Ishikawa (cell line): ENCODE measurements around the gene SLC2A10.

Experiments
- CEBPB ChIP-seq: IDR thresholded peaks from 2 replicates; pipeline ENCODE4 v1.6.1; 2012
- CREB1 ChIP-seq: IDR thresholded peaks from 2 replicates; pipeline ENCODE4 v1.6.1; 2012; ENCODE audit warnings: low read depth
- EGR1 ChIP-seq: IDR thresholded peaks from 2 replicates; pipeline ENCODE4 v1.6.1; 2012
- EP300 ChIP-seq: IDR thresholded peaks from 2 replicates; pipeline ENCODE4 v1.6.1; 2012; ENCODE audit warnings: borderline replicate concordance
- FOXM1 ChIP-seq: IDR thresholded peaks from 2 replicates; pipeline ENCODE4 v1.6.1; 2012; ENCODE audit warnings: low read depth, borderline replicate concordance
- NFIC ChIP-seq: IDR thresholded peaks from 2 replicates; pipeline ENCODE4 v1.6.1; 2012
- RAD21 ChIP-seq: IDR thresholded peaks from 2 replicates; pipeline ENCODE4 v1.6.1; 2012; ENCODE audit warnings: low read depth
- TAF1 ChIP-seq: IDR thresholded peaks from 2 replicates; pipeline ENCODE4 v1.6.1; 2012; ENCODE audit warnings: low read depth, mild to moderate bottlenecking
- TCF12 ChIP-seq: IDR thresholded peaks from 2 replicates; pipeline ENCODE4 v1.6.1; 2012; ENCODE audit warnings: low read depth
- TEAD4 ChIP-seq: IDR thresholded peaks from 2 replicates; pipeline ENCODE4 v1.6.1; 2012
- YY1 ChIP-seq: IDR thresholded peaks from 2 replicates; pipeline ENCODE4 v1.6.1; 2012; ENCODE audit warnings: low read depth
- ZBTB7A ChIP-seq: IDR thresholded peaks from 2 replicates; pipeline ENCODE4 v1.6.1; 2012; ENCODE audit warnings: low read depth
- TF ChIP-seq, protein P1 (sequence below): IDR thresholded peaks from 2 replicates; pipeline ENCODE4 v1.6.1; 2012
- TF ChIP-seq, protein P2 (sequence below): IDR thresholded peaks from 2 replicates; pipeline ENCODE4 v1.6.1; 2012; ENCODE audit warnings: low read depth, mild to moderate bottlenecking
- TF ChIP-seq, protein P3 (sequence below): IDR thresholded peaks from 2 replicates; pipeline ENCODE4 v1.6.1; 2012

SLC2A10 gene

DNA sequence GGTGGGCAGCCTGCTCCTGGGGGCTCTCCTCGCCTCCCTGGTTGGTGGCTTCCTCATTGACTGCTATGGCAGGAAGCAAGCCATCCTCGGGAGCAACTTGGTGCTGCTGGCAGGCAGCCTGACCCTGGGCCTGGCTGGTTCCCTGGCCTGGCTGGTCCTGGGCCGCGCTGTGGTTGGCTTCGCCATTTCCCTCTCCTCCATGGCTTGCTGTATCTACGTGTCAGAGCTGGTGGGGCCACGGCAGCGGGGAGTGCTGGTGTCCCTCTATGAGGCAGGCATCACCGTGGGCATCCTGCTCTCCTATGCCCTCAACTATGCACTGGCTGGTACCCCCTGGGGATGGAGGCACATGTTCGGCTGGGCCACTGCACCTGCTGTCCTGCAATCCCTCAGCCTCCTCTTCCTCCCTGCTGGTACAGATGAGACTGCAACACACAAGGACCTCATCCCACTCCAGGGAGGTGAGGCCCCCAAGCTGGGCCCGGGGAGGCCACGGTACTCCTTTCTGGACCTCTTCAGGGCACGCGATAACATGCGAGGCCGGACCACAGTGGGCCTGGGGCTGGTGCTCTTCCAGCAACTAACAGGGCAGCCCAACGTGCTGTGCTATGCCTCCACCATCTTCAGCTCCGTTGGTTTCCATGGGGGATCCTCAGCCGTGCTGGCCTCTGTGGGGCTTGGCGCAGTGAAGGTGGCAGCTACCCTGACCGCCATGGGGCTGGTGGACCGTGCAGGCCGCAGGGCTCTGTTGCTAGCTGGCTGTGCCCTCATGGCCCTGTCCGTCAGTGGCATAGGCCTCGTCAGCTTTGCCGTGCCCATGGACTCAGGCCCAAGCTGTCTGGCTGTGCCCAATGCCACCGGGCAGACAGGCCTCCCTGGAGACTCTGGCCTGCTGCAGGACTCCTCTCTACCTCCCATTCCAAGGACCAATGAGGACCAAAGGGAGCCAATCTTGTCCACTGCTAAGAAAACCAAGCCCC, 16.0 kb downstream of the SLC2A10 start:
- no peak for TF ChIP-seq CREB1
- TF ChIP-seq, protein P1, sequence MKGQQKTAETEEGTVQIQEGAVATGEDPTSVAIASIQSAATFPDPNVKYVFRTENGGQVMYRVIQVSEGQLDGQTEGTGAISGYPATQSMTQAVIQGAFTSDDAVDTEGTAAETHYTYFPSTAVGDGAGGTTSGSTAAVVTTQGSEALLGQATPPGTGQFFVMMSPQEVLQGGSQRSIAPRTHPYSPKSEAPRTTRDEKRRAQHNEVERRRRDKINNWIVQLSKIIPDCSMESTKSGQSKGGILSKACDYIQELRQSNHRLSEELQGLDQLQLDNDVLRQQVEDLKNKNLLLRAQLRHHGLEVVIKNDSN = no peak
- TF ChIP-seq, protein P2, sequence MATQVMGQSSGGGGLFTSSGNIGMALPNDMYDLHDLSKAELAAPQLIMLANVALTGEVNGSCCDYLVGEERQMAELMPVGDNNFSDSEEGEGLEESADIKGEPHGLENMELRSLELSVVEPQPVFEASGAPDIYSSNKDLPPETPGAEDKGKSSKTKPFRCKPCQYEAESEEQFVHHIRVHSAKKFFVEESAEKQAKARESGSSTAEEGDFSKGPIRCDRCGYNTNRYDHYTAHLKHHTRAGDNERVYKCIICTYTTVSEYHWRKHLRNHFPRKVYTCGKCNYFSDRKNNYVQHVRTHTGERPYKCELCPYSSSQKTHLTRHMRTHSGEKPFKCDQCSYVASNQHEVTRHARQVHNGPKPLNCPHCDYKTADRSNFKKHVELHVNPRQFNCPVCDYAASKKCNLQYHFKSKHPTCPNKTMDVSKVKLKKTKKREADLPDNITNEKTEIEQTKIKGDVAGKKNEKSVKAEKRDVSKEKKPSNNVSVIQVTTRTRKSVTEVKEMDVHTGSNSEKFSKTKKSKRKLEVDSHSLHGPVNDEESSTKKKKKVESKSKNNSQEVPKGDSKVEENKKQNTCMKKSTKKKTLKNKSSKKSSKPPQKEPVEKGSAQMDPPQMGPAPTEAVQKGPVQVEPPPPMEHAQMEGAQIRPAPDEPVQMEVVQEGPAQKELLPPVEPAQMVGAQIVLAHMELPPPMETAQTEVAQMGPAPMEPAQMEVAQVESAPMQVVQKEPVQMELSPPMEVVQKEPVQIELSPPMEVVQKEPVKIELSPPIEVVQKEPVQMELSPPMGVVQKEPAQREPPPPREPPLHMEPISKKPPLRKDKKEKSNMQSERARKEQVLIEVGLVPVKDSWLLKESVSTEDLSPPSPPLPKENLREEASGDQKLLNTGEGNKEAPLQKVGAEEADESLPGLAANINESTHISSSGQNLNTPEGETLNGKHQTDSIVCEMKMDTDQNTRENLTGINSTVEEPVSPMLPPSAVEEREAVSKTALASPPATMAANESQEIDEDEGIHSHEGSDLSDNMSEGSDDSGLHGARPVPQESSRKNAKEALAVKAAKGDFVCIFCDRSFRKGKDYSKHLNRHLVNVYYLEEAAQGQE = no peak
- TF ChIP-seq TAF1 = no peak
- no peak for TF ChIP-seq RAD21

DNA sequence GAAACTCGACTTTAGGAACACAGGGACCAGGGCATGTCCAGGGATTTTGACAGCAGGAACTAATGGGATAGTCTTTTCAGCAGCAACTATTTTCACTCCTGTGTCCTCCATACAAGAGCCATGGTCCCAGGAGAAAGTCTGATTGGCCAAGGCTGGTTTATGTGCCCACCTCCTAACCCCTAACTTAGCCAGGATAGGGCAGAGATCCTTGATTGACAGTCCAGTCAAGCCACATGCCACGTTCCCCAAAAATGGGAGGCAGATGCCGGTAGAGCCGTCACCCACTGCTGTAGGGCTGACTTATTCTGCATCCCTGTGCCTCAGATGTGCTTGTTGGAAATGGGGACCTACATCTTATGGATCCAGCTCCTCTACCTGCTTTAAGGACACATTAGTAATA, 22.3 kb downstream of the SLC2A10 start:
- no peak for TF ChIP-seq EP300
- TF ChIP-seq EGR1 = no peak
- no peak for TF ChIP-seq CREB1
- no peak for TF ChIP-seq TAF1
- TF ChIP-seq FOXM1 = no peak
- TF ChIP-seq TCF12 = no peak
- TF ChIP-seq RAD21 = no peak
- TF ChIP-seq TEAD4 = no peak
- TF ChIP-seq, protein P3, sequence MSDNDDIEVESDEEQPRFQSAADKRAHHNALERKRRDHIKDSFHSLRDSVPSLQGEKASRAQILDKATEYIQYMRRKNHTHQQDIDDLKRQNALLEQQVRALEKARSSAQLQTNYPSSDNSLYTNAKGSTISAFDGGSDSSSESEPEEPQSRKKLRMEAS = no peak
- no peak for TF ChIP-seq YY1
- TF ChIP-seq ZBTB7A = no peak
- TF ChIP-seq, protein P1 = no peak
- no peak for TF ChIP-seq NFIC
- no peak for TF ChIP-seq CEBPB
- TF ChIP-seq, protein P2 = no peak

DNA sequence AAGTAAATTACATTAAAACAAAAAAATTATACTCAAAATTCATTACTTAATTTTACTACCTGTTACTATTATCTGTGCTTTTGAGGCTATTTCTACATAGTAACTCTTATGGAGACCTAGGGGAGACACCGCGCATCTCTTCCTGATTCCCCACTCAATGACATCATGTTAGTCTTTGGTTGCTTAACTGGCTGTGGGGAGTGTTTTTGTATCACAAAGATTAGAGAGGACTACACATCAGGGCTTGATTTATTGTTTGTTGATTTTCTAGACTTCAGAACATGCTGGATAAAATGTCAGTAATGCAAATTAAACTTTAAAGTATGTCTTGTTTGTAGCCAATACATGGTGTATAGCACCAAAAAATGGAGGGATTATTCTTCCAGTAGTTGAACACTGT, 26.0 kb downstream of the SLC2A10 start:
- no peak for TF ChIP-seq ZBTB7A
- TF ChIP-seq NFIC = no peak
- TF ChIP-seq, protein P3 = no peak
- TF ChIP-seq YY1 = no peak
- TF ChIP-seq RAD21 = no peak
- no peak for TF ChIP-seq EGR1

DNA sequence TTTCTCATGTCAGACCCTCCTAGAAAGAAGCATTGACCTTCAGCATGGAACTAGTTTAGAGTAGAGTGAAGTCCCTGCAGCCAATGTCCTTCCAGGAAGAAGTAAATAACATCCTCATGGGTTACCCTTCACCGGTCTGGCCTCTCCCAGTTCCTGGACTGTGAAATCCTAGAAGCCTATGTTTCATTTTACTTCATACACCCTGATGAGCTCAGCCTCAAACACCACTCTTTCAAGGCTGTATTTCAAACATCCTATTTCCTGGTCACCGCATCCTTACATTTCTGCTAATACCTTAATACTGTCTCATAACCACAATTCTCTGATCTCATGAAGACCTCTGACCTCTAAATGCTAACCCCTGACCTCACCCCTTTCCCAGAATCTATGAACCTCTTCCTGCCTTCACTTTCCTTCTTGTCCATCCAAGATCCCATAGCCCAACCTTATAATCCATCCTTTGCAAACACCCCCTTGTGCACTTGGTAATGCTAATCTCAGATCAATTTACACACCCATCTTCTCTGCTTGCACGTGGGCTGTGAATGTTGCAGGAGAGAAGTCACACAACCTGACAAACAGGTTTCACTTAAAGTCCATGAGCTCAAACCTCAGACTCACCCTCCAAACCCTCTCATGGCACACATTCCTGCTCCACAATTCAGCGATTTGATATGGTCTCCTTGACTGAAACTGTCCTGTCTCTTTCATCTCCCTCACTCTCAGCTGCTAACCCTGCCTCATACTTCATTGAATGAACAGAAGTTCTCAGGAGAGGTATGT, 30.2 kb downstream of the SLC2A10 start:
- TF ChIP-seq TAF1 = no peak
- no peak for TF ChIP-seq ZBTB7A
- no peak for TF ChIP-seq EGR1
- TF ChIP-seq NFIC = no peak
- TF ChIP-seq TCF12 = no peak
- no peak for TF ChIP-seq EP300
- TF ChIP-seq, protein P1 = no peak
- TF ChIP-seq, protein P3 = no peak
- TF ChIP-seq, protein P2 = no peak
- no peak for TF ChIP-seq CEBPB
- no peak for TF ChIP-seq FOXM1
- TF ChIP-seq RAD21 = no peak
- TF ChIP-seq YY1 = no peak
- TF ChIP-seq CREB1 = no peak
- TF ChIP-seq TEAD4 = no peak
